GM20431 (cell line): ENCODE data around the gene IMMT.

Experiments
- in situ Hi-C: fragments of 300-500 bp; cut with MseI, MboI; formaldehyde crosslinking; loops from one replicate; pipeline ENCODE4 v1.15.0; 2020; ENCODE audit warnings: low sequenced_read_pairs; ENCODE audit not compliant: unreplicated experiment

IMMT gene

GRCh38 chr2:86097913-86098312 is 97.3 kb downstream of the IMMT start:
- in situ Hi-C loops: no loop called here

GRCh38 chr2:86097114-86097896 is 98.0 kb downstream of the IMMT start:
- in situ Hi-C loops: no loop called here

GRCh38 chr2:86094229-86094628 is 101.0 kb downstream of the IMMT start:
- in situ Hi-C loops: no loop called here
